ENCODE results near the gene GRIK4.
"Not testable (repeated sequence)": the region's sequence is repeated elsewhere in the genome, so short reads cannot be mapped to it uniquely, and the experiment has no call there.

The GRIK4 gene

GRCh38 chr11:120611581-120611980 is 100.0 kb downstream of the GRIK4 start:
- DNase-seq (ENCODE audit: extremely low read depth, low read depth), result no peak
- no peak for TF ChIP-seq CTCF (IDR thresholded peaks at IDR 0.05; ENCODE audit: low read depth, low read length)

GRCh38 chr11:120612513-120613263 is 101.1 kb downstream of the GRIK4 start:
- TF ChIP-seq CTCF (IDR thresholded peaks at IDR 0.05; ENCODE audit: low read depth, low read length), result no peak
- DNase-seq (ENCODE audit: extremely low read depth, low read depth), result no peak

- TF ChIP-seq CTCF (IDR thresholded peaks at IDR 0.05; ENCODE audit: low read depth, low read length), result no peak
- no peak for DNase-seq (ENCODE audit: extremely low read depth, low read depth)
These were observed 102.0 kb downstream of the GRIK4 start for GRCh38 chr11:120613264-120614226.

- TF ChIP-seq CTCF (IDR thresholded peaks at IDR 0.05; ENCODE audit: low read depth, low read length), result no peak
- no peak for DNase-seq (ENCODE audit: extremely low read depth, low read depth)
These were observed 103.8 kb downstream of the GRIK4 start for GRCh38 chr11:120615391-120615790.

GRCh38 chr11:120618399-120618798 is 106.9 kb downstream of the GRIK4 start:
- DNase-seq (ENCODE audit: extremely low read depth, low read depth), result no peak
- no peak for TF ChIP-seq CTCF (IDR thresholded peaks at IDR 0.05; ENCODE audit: low read depth, low read length)

GRCh38 chr11:120622189-120622875 is 110.8 kb downstream of the GRIK4 start:
- no peak for DNase-seq (ENCODE audit: extremely low read depth, low read depth)
- TF ChIP-seq CTCF (IDR thresholded peaks at IDR 0.05; ENCODE audit: low read depth, low read length), result no peak

- not testable (repeated sequence) for DNase-seq (ENCODE audit: extremely low read depth, low read depth)
These were observed 113.4 kb downstream of the GRIK4 start for GRCh38 chr11:120624992-120625391.
